PC-3 (cell line): Measurements from ENCODE around the gene AFF4. TPM values are rescaled to one million over a fixed set of nuclear protein-coding genes. Genes with fewer than 3 reads are reported as not detected.

Source experiments
- ATAC-seq: fragments of 200-7000 bp; cut with Tn5 transposase; 2 replicates; pipeline ENCODE4 v1.9.1; 2020; ENCODE audit warnings: mild to moderate bottlenecking, moderate library complexity
- BruUV-seq: library from RNA; stranded (reverse); fragments of 400-500 nt; replicated peaks from 2 replicates; lab custom pipeline; 2021; lab: Mats Ljungman, UMichigan
- CTCF ChIA-PET: fragments of 300-600 bp; sonication (Branson Sonifier 250); formaldehyde crosslinking; loops from one replicate; lab custom pipeline; 2022; ENCODE audit warnings: antibody characterized with exemption; lab: Charles Lee
- POLR2A ChIA-PET: fragments of 300-600 bp; sonication (Branson Sonifier 250); formaldehyde crosslinking; loops from one replicate; lab custom pipeline; 2022; ENCODE audit warnings: antibody characterized with exemption; ENCODE audit not compliant: unreplicated experiment; lab: Charles Lee
- DNase-seq: peaks from one replicate; pipeline ENCODE4 v3.0.0-alpha.2; 2015
- H2AFZ ChIP-seq: fragments of 300-600 bp; sonication (generic); 2 replicates; pipeline ENCODE4 v1.6.0; 2016; ENCODE audit warnings: antibody characterized with exemption, low read length
- H3F3A ChIP-seq: fragments of 300-600 bp; sonication (generic); one replicate; pipeline ENCODE4 v1.6.0; 2017; ENCODE audit warnings: antibody characterized with exemption, low read length, control low read depth, mild to moderate bottlenecking; ENCODE audit not compliant: unreplicated experiment
- H3K27ac ChIP-seq: fragments of 300-600 bp; sonication (generic); 2 replicates; pipeline ENCODE4 v1.5.1; 2016; ENCODE audit warnings: mild to moderate bottlenecking, low read length
- H3K27me3 ChIP-seq: fragments of 300-600 bp; sonication (generic); 2 replicates; pipeline ENCODE4 v1.6.1; 2016; ENCODE audit warnings: low read length, mixed read lengths
- H3K36me3 ChIP-seq: fragments of 300-600 bp; sonication (generic); 2 replicates; pipeline ENCODE4 v1.6.1; 2016; ENCODE audit warnings: low read depth, mixed run types, low read length, mixed read lengths
- H3K4me1 ChIP-seq: fragments of 300-600 bp; sonication (generic); 2 replicates; pipeline ENCODE4 v1.5.1; 2016; ENCODE audit warnings: low read length; ENCODE audit not compliant: insufficient read depth
- H3K4me2 ChIP-seq: fragments of 300-600 bp; sonication (generic); 2 replicates; pipeline ENCODE4 v1.6.0; 2016; ENCODE audit warnings: low read length
- H3K4me3 ChIP-seq: fragments of 300-600 bp; sonication (generic); 2 replicates; pipeline ENCODE4 v1.5.1; 2016; ENCODE audit warnings: mild to moderate bottlenecking, low read length, mixed read lengths
- H3K79me2 ChIP-seq: fragments of 300-600 bp; sonication (generic); 2 replicates; pipeline ENCODE4 v1.6.1; 2017; ENCODE audit warnings: low read length, mixed read lengths
- H3K9ac ChIP-seq: fragments of 300-600 bp; sonication (generic); 2 replicates; pipeline ENCODE4 v1.6.0; 2016; ENCODE audit warnings: mild to moderate bottlenecking, low read length
- H3K9me2 ChIP-seq: fragments of 300-600 bp; sonication (generic); replicated peaks from 2 replicates; pipeline ENCODE4 v1.6.1; 2016; ENCODE audit warnings: mixed run types, low read length, mixed read lengths
- H3K9me3 ChIP-seq: fragments of 300-600 bp; sonication (generic); 2 replicates; pipeline ENCODE4 v1.6.1; 2016; ENCODE audit warnings: low read length, mixed read lengths
- H4K20me1 ChIP-seq: fragments of 300-600 bp; sonication (generic); 2 replicates; pipeline ENCODE4 v1.6.1; 2016; ENCODE audit warnings: low read length, mixed read lengths
- CTCF ChIP-seq: fragments of 300-600 bp; sonication (generic); conservative IDR thresholded peaks from 2 replicates; pipeline ENCODE4 v1.5.1; 2017; ENCODE audit warnings: antibody characterized with exemption, low read depth, mild to moderate bottlenecking, low read length
- EZH2 ChIP-seq: fragments of 300-600 bp; sonication (generic); IDR thresholded peaks from one replicate; pipeline ENCODE4 v1.6.1; 2017; ENCODE audit warnings: antibody characterized with exemption, mild to moderate bottlenecking, low read length; ENCODE audit not compliant: unreplicated experiment
- EZH2phosphoT487 ChIP-seq: fragments of 300-600 bp; sonication (generic); IDR thresholded peaks from 2 replicates; pipeline ENCODE4 v1.6.1; 2018; ENCODE audit warnings: mild to moderate bottlenecking, antibody characterized with exemption, low read length, borderline replicate concordance
- intact Hi-C: fragments of 100-400 bp; cut with micrococcal nuclease; formaldehyde crosslinking; loops from 2 replicates; pipeline ENCODE4 v1.9.0; 2023
- total RNA-seq: library from RNA; depleted of rRNA; stranded (reverse); fragments of >200 nt; gene quantifications from 2 replicates; pipeline ENCODE4 v1.2.3, GENCODE V29; 2014

AFF4 gene
- total RNA-seq, 1 experiment from 2014 or later: 23.5 TPM

GRCh38 chr5:132840896-132841295, 122.5 kb downstream of the AFF4 start:
- POLR2A ChIA-PET: no interaction called here
- no peaks in the 10 kb centered on the region for H3F3A ChIP-seq
- no TSS peak for BruUV-seq
- H2AFZ ChIP-seq: no peak overlapping the region; the same call in 1 of the 2 replicates
- intact Hi-C loops: no loop called here
- H3K27me3 ChIP-seq: no peaks in the 10 kb centered on the region
- no peaks in the 10 kb centered on the region for H4K20me1 ChIP-seq
- H3K9me2 ChIP-seq: no peaks in the 10 kb centered on the region
- no peak for DNase-seq
- H3K79me2 ChIP-seq: no peaks in the 10 kb centered on the region
- peaks cover 32% of the 10 kb centered on the region for H3K4me1 ChIP-seq
- H3K36me3 ChIP-seq: no peaks in the 10 kb centered on the region
- no peak for ATAC-seq
- no peak overlapping the region for H3K9ac ChIP-seq
- H3K4me3 ChIP-seq: no peak overlapping the region
- TF ChIP-seq CTCF: no peak
- no peak for TF ChIP-seq EZH2
- TF ChIP-seq EZH2phosphoT487: no peak
- no peaks in the 10 kb centered on the region for H3K9me3 ChIP-seq
- H3K4me2 ChIP-seq: no peak overlapping the region
- CTCF ChIA-PET: no interaction called here
- no peak overlapping the region for H3K27ac ChIP-seq

DNA sequence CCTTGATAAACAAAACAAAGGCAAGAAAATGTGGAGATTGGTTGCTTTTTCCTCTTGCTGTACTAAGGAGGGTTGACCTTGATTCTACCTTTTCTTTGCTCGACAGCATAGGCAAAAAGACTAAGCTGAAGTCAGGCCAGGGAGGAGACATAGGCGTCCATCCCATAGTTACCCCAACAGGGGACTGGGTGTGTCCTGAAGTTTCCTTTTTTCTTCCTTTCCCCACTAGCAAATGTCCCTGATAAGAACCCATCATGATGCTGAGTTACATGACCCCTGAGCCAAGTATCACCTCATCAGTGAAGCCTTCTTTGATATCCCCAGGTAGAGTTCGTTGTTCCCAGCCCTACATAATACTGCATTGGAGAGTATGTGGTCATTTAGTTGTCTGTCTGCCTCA, 123.1 kb downstream of the AFF4 start:
- TF ChIP-seq CTCF (no peak), EZH2phosphoT487 (no peak), EZH2 (no peak)
- POLR2A ChIA-PET: no interaction called here
- Histone ChIP-seq H2AFZ (peak overlapping the region; percentile 75), H3F3A (no peaks in the 10 kb centered on the region), H3K4me3 (no peak overlapping the region), H3K4me2 (no peak overlapping the region), H3K27ac (no peak overlapping the region), H3K9me3 (no peaks in the 10 kb centered on the region), H3K36me3 (no peaks in the 10 kb centered on the region), H3K4me1 (peaks cover 32% of the 10 kb centered on the region), H4K20me1 (no peaks in the 10 kb centered on the region), H3K79me2 (no peaks in the 10 kb centered on the region), H3K27me3 (no peaks in the 10 kb centered on the region), H3K9ac (no peak overlapping the region), H3K9me2 (no peaks in the 10 kb centered on the region)
- ATAC-seq: no peak
- DNase-seq: no peak
- intact Hi-C loops: no loop called here
- CTCF ChIA-PET: no interaction called here
- BruUV-seq: no TSS peak

DNA sequence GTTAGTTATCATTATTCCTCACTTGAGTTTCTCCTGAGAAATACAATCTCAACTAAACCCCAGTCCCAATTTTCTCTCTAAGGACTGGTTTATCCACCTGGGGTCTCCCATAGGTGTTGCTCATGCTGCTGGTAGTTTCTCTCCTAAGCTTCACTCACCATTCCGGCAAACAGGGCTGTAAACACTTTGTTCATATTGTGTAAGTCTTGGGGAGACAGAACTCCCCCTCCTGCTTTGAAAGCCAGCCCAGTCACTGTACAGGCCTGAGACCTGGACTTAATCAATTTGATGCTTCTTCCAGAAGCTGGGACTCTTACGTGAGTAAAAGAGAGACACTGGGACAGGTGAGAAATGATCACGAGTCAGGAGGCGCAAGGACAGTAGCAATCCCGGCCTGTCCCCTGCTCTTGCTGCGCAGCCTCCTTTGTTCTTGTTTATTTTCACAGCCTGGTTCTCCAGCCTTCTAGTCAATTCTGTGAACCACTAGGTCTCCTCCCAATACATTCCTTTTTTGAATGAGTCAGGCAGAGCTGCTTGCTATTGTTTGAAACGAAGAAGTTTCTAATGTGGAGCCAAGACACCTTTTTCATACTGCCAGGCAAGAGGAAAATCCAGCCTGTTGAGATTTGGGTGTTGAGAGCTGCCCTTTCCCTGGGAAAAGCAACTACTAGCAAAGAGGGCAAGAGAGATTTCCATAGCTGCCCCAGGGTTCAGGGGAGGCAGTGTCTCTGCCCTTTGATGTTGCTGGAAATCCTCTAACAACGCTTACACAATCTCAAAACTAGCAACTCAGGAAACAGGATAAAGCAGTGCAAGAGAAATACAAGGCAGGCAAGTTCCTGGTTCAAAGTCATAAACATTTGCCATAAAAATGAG, 123.8 kb downstream of the AFF4 start:
- BruUV-seq: no TSS peak
- no peak overlapping the region; the same call in 1 of the 2 replicates for H3K9ac ChIP-seq
- H3F3A ChIP-seq: no peaks in the 10 kb centered on the region
- intact Hi-C loops: no loop called here
- TF ChIP-seq EZH2phosphoT487 (no peak), CTCF (no peak), EZH2 (no peak)
- no peak overlapping the region for H3K4me3 ChIP-seq
- H3K9me2 ChIP-seq: no peaks in the 10 kb centered on the region
- no peaks in the 10 kb centered on the region for H3K27me3 ChIP-seq
- H4K20me1 ChIP-seq: no peaks in the 10 kb centered on the region
- H3K79me2 ChIP-seq: no peaks in the 10 kb centered on the region
- peak overlapping the region; percentile 75 for H2AFZ ChIP-seq
- ChIA-PET CTCF (no interaction called here), POLR2A (no interaction called here)
- H3K27ac ChIP-seq: peak overlapping the region; percentile 26; the same call in 1 of the 2 replicates
- peak; percentile 40 for ATAC-seq
- no peaks in the 10 kb centered on the region for H3K9me3 ChIP-seq
- H3K4me1 ChIP-seq: peaks cover 32% of the 10 kb centered on the region
- no peak overlapping the region for H3K4me2 ChIP-seq
- DNase-seq: peak; percentile 44
- no peaks in the 10 kb centered on the region for H3K36me3 ChIP-seq
